ENCODE results near the gene ANKRD37.

DNA sequence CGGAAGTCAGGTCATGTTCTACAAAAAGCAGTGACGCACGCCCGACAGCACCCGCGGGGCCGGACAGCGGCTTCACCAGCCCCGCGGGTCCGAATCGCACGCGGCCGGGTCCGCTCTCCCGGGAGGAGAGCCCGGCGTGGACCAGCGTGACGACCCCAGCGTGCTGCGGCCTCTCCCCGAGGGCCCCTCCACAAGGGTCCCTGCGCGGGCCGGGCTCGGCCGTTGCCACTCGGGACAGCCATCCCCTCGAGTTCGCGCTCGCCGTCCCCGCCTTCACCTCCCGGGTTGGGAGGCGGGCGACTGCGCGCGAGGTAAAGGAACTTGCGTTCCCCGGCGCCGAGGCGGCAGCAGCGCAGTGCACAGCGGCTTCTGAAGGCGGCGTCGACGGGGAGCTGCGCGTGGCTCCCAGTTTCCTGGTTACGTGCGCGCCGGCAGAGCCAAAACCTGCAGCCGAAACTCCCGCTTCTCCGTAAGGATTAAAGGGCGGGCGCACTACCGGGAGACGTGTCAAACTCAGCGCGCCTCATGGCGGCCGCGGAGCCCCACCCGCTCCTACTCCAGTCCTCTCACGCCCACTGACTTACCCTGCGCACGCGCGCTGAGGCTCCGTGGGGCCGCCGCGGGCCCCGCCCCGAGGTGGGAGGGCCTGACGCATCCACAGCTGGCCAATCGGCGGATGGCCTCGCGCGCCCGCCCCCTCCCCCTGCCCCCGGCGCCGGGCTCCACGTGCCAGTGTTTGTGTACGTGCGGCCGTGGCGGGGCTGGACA lies 501 bp upstream of the ANKRD37 start:
- TF ChIP-seq, protein P1, sequence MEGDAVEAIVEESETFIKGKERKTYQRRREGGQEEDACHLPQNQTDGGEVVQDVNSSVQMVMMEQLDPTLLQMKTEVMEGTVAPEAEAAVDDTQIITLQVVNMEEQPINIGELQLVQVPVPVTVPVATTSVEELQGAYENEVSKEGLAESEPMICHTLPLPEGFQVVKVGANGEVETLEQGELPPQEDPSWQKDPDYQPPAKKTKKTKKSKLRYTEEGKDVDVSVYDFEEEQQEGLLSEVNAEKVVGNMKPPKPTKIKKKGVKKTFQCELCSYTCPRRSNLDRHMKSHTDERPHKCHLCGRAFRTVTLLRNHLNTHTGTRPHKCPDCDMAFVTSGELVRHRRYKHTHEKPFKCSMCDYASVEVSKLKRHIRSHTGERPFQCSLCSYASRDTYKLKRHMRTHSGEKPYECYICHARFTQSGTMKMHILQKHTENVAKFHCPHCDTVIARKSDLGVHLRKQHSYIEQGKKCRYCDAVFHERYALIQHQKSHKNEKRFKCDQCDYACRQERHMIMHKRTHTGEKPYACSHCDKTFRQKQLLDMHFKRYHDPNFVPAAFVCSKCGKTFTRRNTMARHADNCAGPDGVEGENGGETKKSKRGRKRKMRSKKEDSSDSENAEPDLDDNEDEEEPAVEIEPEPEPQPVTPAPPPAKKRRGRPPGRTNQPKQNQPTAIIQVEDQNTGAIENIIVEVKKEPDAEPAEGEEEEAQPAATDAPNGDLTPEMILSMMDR (IDR thresholded peaks at IDR 0.05), result peak in 2 of 3 donors; percentile 3 to 32
- TF ChIP-seq POLR2A (IDR thresholded peaks at IDR 0.05), result peak; percentile 81
- TF ChIP-seq EP300 (IDR thresholded peaks at IDR 0.05), result peak; percentile 56

Measured in ovary (tissue), 3 donors.